Activated T-helper 17 cell treated with anti-CD3 and anti-CD28 coated beads, Interleukin-2, amount 50 U/mL, for 72 hours (primary cell): Measurements from ENCODE around the gene PRKN. TPM values are rescaled to one million over a fixed set of nuclear protein-coding genes. Genes with fewer than 3 reads are reported as not detected.
"Not testable (repeated sequence)": the region's sequence is repeated elsewhere in the genome, so short reads cannot be mapped to it uniquely, and the experiment has no call there.

Experiments
- ATAC-seq: fragments of 150-1000 bp; cut with Tn5 transposase; replicated peaks from 2 replicates; pipeline ENCODE4 v1.10.0; 2021; ENCODE audit warnings: mild to moderate bottlenecking, moderate library complexity
- H3K27ac Mint-ChIP-seq: one replicate; pipeline ENCODE4 v1.8.0; 2022; ENCODE audit warnings: mixed read lengths
- H3K27me3 Mint-ChIP-seq: one replicate; pipeline ENCODE4 v1.8.0; 2022; ENCODE audit warnings: mixed read lengths
- H3K36me3 Mint-ChIP-seq: one replicate; pipeline ENCODE4 v1.8.0; 2022; ENCODE audit warnings: low read depth, mild to moderate bottlenecking, mixed read lengths
- H3K4me1 Mint-ChIP-seq: one replicate; pipeline ENCODE4 v1.8.0; 2022; ENCODE audit warnings: mixed read lengths
- H3K4me3 Mint-ChIP-seq: one replicate; pipeline ENCODE4 v1.8.0; 2022; ENCODE audit warnings: mild to moderate bottlenecking, mixed read lengths
- H3K9me3 Mint-ChIP-seq: one replicate; pipeline ENCODE4 v1.8.0; 2022; ENCODE audit warnings: mixed read lengths
- total RNA-seq, 2 donors: library from RNA; stranded (reverse); gene quantifications; one replicate each; pipeline ENCODE4 v1.2.3, GENCODE V29; 2022

PRKN gene
- total RNA-seq, 2 donors from 2014 or later = 0.84 to 0.87 TPM

GRCh38 chr6:162701551-162701950, 26.0 kb downstream of the PRKN start:
- Mint-ChIP-seq H3K27me3 (no peaks in the 10 kb centered on the region), H3K4me3 (no peak overlapping the region), H3K36me3 (no peaks in the 10 kb centered on the region), H3K27ac (no peak overlapping the region), H3K9me3 (no peaks in the 10 kb centered on the region), H3K4me1 (no peaks in the 10 kb centered on the region)
- ATAC-seq = no peak

- Mint-ChIP-seq H3K27me3 (no peaks in the 10 kb centered on the region), H3K36me3 (no peaks in the 10 kb centered on the region), H3K4me1 (no peaks in the 10 kb centered on the region), H3K9me3 (no peaks in the 10 kb centered on the region), H3K27ac (no peak overlapping the region), H3K4me3 (no peak overlapping the region)
- no peak for ATAC-seq
Measured at GRCh38 chr6:162700966-162701365, 26.6 kb downstream of the PRKN start.

GRCh38 chr6:162699961-162700360, 27.6 kb downstream of the PRKN start:
- ATAC-seq = no peak
- H3K27me3 Mint-ChIP-seq = no peaks in the 10 kb centered on the region
- no peak overlapping the region for H3K4me3 Mint-ChIP-seq
- H3K36me3 Mint-ChIP-seq = no peaks in the 10 kb centered on the region
- no peaks in the 10 kb centered on the region for H3K4me1 Mint-ChIP-seq
- H3K27ac Mint-ChIP-seq = no peak overlapping the region
- H3K9me3 Mint-ChIP-seq = no peaks in the 10 kb centered on the region

- no peaks in the 10 kb centered on the region for H3K4me1 Mint-ChIP-seq
- no peaks in the 10 kb centered on the region for H3K36me3 Mint-ChIP-seq
- no peak overlapping the region for H3K4me3 Mint-ChIP-seq
- H3K27me3 Mint-ChIP-seq = no peaks in the 10 kb centered on the region
- no peak overlapping the region for H3K27ac Mint-ChIP-seq
- ATAC-seq = no peak
- H3K9me3 Mint-ChIP-seq = no peaks in the 10 kb centered on the region
Measured at GRCh38 chr6:162698440-162698839, 29.1 kb downstream of the PRKN start.

GRCh38 chr6:162697872-162698403, 29.6 kb downstream of the PRKN start:
- H3K27me3 Mint-ChIP-seq = no peaks in the 10 kb centered on the region
- H3K9me3 Mint-ChIP-seq = no peaks in the 10 kb centered on the region
- H3K4me3 Mint-ChIP-seq = no peak overlapping the region
- no peak overlapping the region for H3K27ac Mint-ChIP-seq
- no peak for ATAC-seq
- no peaks in the 10 kb centered on the region for H3K36me3 Mint-ChIP-seq
- no peaks in the 10 kb centered on the region for H3K4me1 Mint-ChIP-seq

GRCh38 chr6:162690158-162690557, 37.4 kb downstream of the PRKN start:
- no peak for ATAC-seq
- Mint-ChIP-seq H3K27me3 (no peaks in the 10 kb centered on the region), H3K4me3 (no peak overlapping the region), H3K27ac (no peak overlapping the region), H3K36me3 (no peaks in the 10 kb centered on the region), H3K4me1 (no peaks in the 10 kb centered on the region), H3K9me3 (no peaks in the 10 kb centered on the region)

- H3K4me1 Mint-ChIP-seq = no peaks in the 10 kb centered on the region
- no peak overlapping the region for H3K27ac Mint-ChIP-seq
- H3K9me3 Mint-ChIP-seq = no peaks in the 10 kb centered on the region
- ATAC-seq = no peak
- H3K4me3 Mint-ChIP-seq = no peak overlapping the region
- no peaks in the 10 kb centered on the region for H3K36me3 Mint-ChIP-seq
- no peaks in the 10 kb centered on the region for H3K27me3 Mint-ChIP-seq
Measured at GRCh38 chr6:162688751-162689345, 38.7 kb downstream of the PRKN start.

- H3K4me3 Mint-ChIP-seq = no peak overlapping the region
Measured at GRCh38 chr6:162685586-162685985, 42.0 kb downstream of the PRKN start.

GRCh38 chr6:162684961-162685360, 42.6 kb downstream of the PRKN start:
- H3K27ac Mint-ChIP-seq = no peak overlapping the region
- peaks cover 4% of the 10 kb centered on the region for H3K9me3 Mint-ChIP-seq
- H3K4me3 Mint-ChIP-seq = no peak overlapping the region
- H3K4me1 Mint-ChIP-seq = no peaks in the 10 kb centered on the region
- H3K36me3 Mint-ChIP-seq = no peaks in the 10 kb centered on the region
- ATAC-seq = no peak
- no peaks in the 10 kb centered on the region for H3K27me3 Mint-ChIP-seq

More at GRCh38 chr6:162685586-162685985, 42.0 kb downstream of the PRKN start:
- no peaks in the 10 kb centered on the region for H3K36me3 Mint-ChIP-seq
- H3K27ac Mint-ChIP-seq = no peak overlapping the region
- H3K4me1 Mint-ChIP-seq = no peaks in the 10 kb centered on the region
- H3K9me3 Mint-ChIP-seq = peaks cover 4% of the 10 kb centered on the region
- no peaks in the 10 kb centered on the region for H3K27me3 Mint-ChIP-seq
- no peak for ATAC-seq

GRCh38 chr6:162684052-162684451, 43.5 kb downstream of the PRKN start:
- Mint-ChIP-seq H3K36me3 (no peaks in the 10 kb centered on the region), H3K27ac (no peak overlapping the region), H3K4me1 (no peaks in the 10 kb centered on the region), H3K27me3 (no peaks in the 10 kb centered on the region), H3K4me3 (no peak overlapping the region), H3K9me3 (peaks cover 4% of the 10 kb centered on the region)
- no peak for ATAC-seq

GRCh38 chr6:162683135-162683534, 44.4 kb downstream of the PRKN start:
- H3K27me3 Mint-ChIP-seq = no peaks in the 10 kb centered on the region
- no peak for ATAC-seq
- H3K36me3 Mint-ChIP-seq = no peaks in the 10 kb centered on the region
- H3K9me3 Mint-ChIP-seq = peaks cover 4% of the 10 kb centered on the region
- no peaks in the 10 kb centered on the region for H3K4me1 Mint-ChIP-seq
- no peak overlapping the region for H3K4me3 Mint-ChIP-seq
- no peak overlapping the region for H3K27ac Mint-ChIP-seq

GRCh38 chr6:162681447-162681846, 46.1 kb downstream of the PRKN start:
- H3K27me3 Mint-ChIP-seq = no peaks in the 10 kb centered on the region
- H3K9me3 Mint-ChIP-seq = peaks cover 4% of the 10 kb centered on the region
- no peak overlapping the region for H3K4me3 Mint-ChIP-seq
- H3K27ac Mint-ChIP-seq = no peak overlapping the region
- H3K36me3 Mint-ChIP-seq = no peaks in the 10 kb centered on the region
- no peak for ATAC-seq
- no peaks in the 10 kb centered on the region for H3K4me1 Mint-ChIP-seq

- ATAC-seq = no peak
- Mint-ChIP-seq H3K4me1 (no peaks in the 10 kb centered on the region), H3K9me3 (peaks cover 4% of the 10 kb centered on the region)
Measured at GRCh38 chr6:162680871-162681270, 46.7 kb downstream of the PRKN start.

GRCh38 chr6:162680367-162680766, 47.2 kb downstream of the PRKN start:
- no peak overlapping the region for H3K27ac Mint-ChIP-seq

More at GRCh38 chr6:162680871-162681270, 46.7 kb downstream of the PRKN start:
- Mint-ChIP-seq H3K36me3 (no peaks in the 10 kb centered on the region), H3K4me3 (no peak overlapping the region), H3K27me3 (no peaks in the 10 kb centered on the region), H3K27ac (no peak overlapping the region)

GRCh38 chr6:162679681-162680080, 47.9 kb downstream of the PRKN start:
- Mint-ChIP-seq H3K9me3 (peaks cover 5% of the 10 kb centered on the region), H3K27ac (no peak overlapping the region), H3K4me3 (no peak overlapping the region), H3K36me3 (no peaks in the 10 kb centered on the region), H3K27me3 (no peaks in the 10 kb centered on the region), H3K4me1 (no peaks in the 10 kb centered on the region)
- ATAC-seq = no peak

More at GRCh38 chr6:162680367-162680766, 47.2 kb downstream of the PRKN start:
- H3K4me1 Mint-ChIP-seq = no peaks in the 10 kb centered on the region
- no peak for ATAC-seq
- no peaks in the 10 kb centered on the region for H3K27me3 Mint-ChIP-seq
- H3K9me3 Mint-ChIP-seq = peaks cover 4% of the 10 kb centered on the region
- no peaks in the 10 kb centered on the region for H3K36me3 Mint-ChIP-seq
- no peak overlapping the region for H3K4me3 Mint-ChIP-seq

- H3K36me3 Mint-ChIP-seq, H3K9me3 Mint-ChIP-seq, H3K4me3 Mint-ChIP-seq, H3K4me1 Mint-ChIP-seq, H3K27ac Mint-ChIP-seq, ATAC-seq, H3K27me3 Mint-ChIP-seq: not testable (repeated sequence)
Measured at GRCh38 chr6:162678896-162679295, 48.7 kb downstream of the PRKN start.
